Measurements from ENCODE around the gene RCBTB1. TPM values are rescaled to one million over a fixed set of nuclear protein-coding genes. Genes with fewer than 3 reads are reported as not detected.
A peak's percentile ranks its signal among the peaks of the same experiment; 100 is the strongest.

Gene RCBTB1
- total RNA-seq, 1 donor: 18.0 TPM

- no peak for DNase-seq (ENCODE audit: low read depth in 2 of 3, low spot score in 2 of 3)
Observed at GRCh38 chr13:49524740-49525501, 60.4 kb downstream of the RCBTB1 start.

GRCh38 chr13:49521224-49521623, 64.1 kb downstream of the RCBTB1 start:
- no peak for DNase-seq (ENCODE audit: low read depth in 2 of 3, low spot score in 2 of 3)

GRCh38 chr13:49517461-49517860, 67.9 kb downstream of the RCBTB1 start:
- peak in 1 of 3 donors; percentile 25 for DNase-seq (ENCODE audit: low read depth in 2 of 3, low spot score in 2 of 3)

- no peak for DNase-seq (ENCODE audit: low read depth in 2 of 3, low spot score in 2 of 3)
Observed at GRCh38 chr13:49516467-49516866, 68.9 kb downstream of the RCBTB1 start.

GRCh38 chr13:49512578-49512977, 72.8 kb downstream of the RCBTB1 start:
- no peak for DNase-seq (ENCODE audit: low read depth in 2 of 3, low spot score in 2 of 3)

- no peak for DNase-seq (ENCODE audit: low read depth in 2 of 3, low spot score in 2 of 3)
Observed at GRCh38 chr13:49503951-49504350, 81.4 kb downstream of the RCBTB1 start.

GRCh38 chr13:49502954-49503353, 82.4 kb downstream of the RCBTB1 start:
- DNase-seq (ENCODE audit: low read depth in 2 of 3, low spot score in 2 of 3): no peak

- DNase-seq (ENCODE audit: low read depth in 2 of 3, low spot score in 2 of 3): no peak
Observed at GRCh38 chr13:49499889-49500660, 85.3 kb downstream of the RCBTB1 start.

- DNase-seq (ENCODE audit: low read depth in 2 of 3, low spot score in 2 of 3): no peak
Observed at GRCh38 chr13:49498206-49498605, 87.2 kb downstream of the RCBTB1 start.

GRCh38 chr13:49497272-49497671, 88.1 kb downstream of the RCBTB1 start:
- DNase-seq (ENCODE audit: low read depth in 2 of 3, low spot score in 2 of 3): no peak

GRCh38 chr13:49496837-49497236, 88.5 kb downstream of the RCBTB1 start:
- DNase-seq (ENCODE audit: low read depth in 2 of 3, low spot score in 2 of 3): peak in 1 of 3 donors; percentile 32

GRCh38 chr13:49495783-49496762, 89.3 kb downstream of the RCBTB1 start, which contains the start of gene PHF11:
TSS of gene PHF11 (plus strand) at chr13:49495953. CDS start at chr13:49496002, 49 bp downstream.
- DNase-seq (ENCODE audit: low read depth in 2 of 3, low spot score in 2 of 3): peak; percentile 71 to 92 (median 89)

GRCh38 chr13:49494645-49495044, 90.7 kb downstream of the RCBTB1 start:
- peak in 1 of 3 donors; percentile 9 for DNase-seq (ENCODE audit: low read depth in 2 of 3, low spot score in 2 of 3)

GRCh38 chr13:49488563-49488962, 96.8 kb downstream of the RCBTB1 start:
- DNase-seq (ENCODE audit: low read depth in 2 of 3, low spot score in 2 of 3): no peak

Other genes starting within 250 kb of the RCBTB1 start
- gene CAB39L, start 141.5 kb downstream of the RCBTB1 start, total RNA-seq: 1.3 TPM
- 10.0 TPM for gene SETDB2, start 141.3 kb downstream of the RCBTB1 start, total RNA-seq
- gene PHF11, start 89.6 kb downstream of the RCBTB1 start, total RNA-seq: 12.4 TPM
- gene ARL11, start 42.9 kb upstream of the RCBTB1 start, total RNA-seq: 6.2 TPM
- 283 TPM for gene EBPL, start 105.9 kb upstream of the RCBTB1 start, total RNA-seq
- gene KPNA3, start 207.1 kb upstream of the RCBTB1 start, total RNA-seq: 9.4 TPM